CD4-positive, alpha-beta T cell (primary cell): ENCODE measurements around the gene IST1. TPM values are rescaled to one million over a fixed set of nuclear protein-coding genes. Genes with fewer than 3 reads are reported as not detected.

Source experiments
- ATAC-seq: fragments of 200-7000 bp; cut with Tn5 transposase; one replicate; pipeline ENCODE4 v1.10.0; 2022; ENCODE audit warnings: mild to moderate bottlenecking; ENCODE audit not compliant: poor library complexity
- CTCF ChIA-PET: fragments of 350-600 bp; sonication (Branson Sonifier 250); formaldehyde crosslinking; loops from one replicate; lab custom pipeline; 2021; ENCODE audit warnings: antibody characterized with exemption, inconsistent platforms; lab: Charles Lee
- POLR2A ChIA-PET: fragments of 350-600 bp; sonication (Branson Sonifier 250); formaldehyde crosslinking; loops from one replicate; lab custom pipeline; 2021; ENCODE audit warnings: antibody characterized with exemption, inconsistent platforms; lab: Charles Lee
- DNase-seq, 14 experiments: peaks; one replicate each; pipeline ENCODE4 v3.0.0-alpha.2; 2013 to 2020; ENCODE audit warnings: mixed read lengths in 2 of 14
- H3K27ac ChIP-seq, 2 donors: one replicate each; pipeline versions ENCODE4 v1.5.1 to v1.7.0; 2013; ENCODE audit warnings: low read length in 2 of 2, low read depth in 1 of 2, mild to moderate bottlenecking in 1 of 2
- H3K27me3 ChIP-seq, 2 experiments: 1 replicate in 1 of 2; 2 replicates in 1 of 2; pipeline versions ENCODE4 v1.6.1 to v1.7.0; 2013; ENCODE audit warnings: low read length in 2 of 2, control low read depth in 1 of 2, mild to moderate bottlenecking in 1 of 2, moderate library complexity in 1 of 2; ENCODE audit not compliant: insufficient read depth in 2 of 2, control insufficient read depth in 1 of 2
- H3K36me3 ChIP-seq: one replicate; pipeline ENCODE4 v1.6.1; 2013; ENCODE audit warnings: low read length, control low read depth; ENCODE audit not compliant: insufficient read depth
- H3K4me1 ChIP-seq: one replicate; pipeline ENCODE4 v1.6.1; 2013; ENCODE audit warnings: low read length, control low read depth; ENCODE audit not compliant: insufficient read depth
- H3K4me3 ChIP-seq: one replicate; pipeline ENCODE4 v1.5.1; 2013; ENCODE audit warnings: mild to moderate bottlenecking, low read length, moderate library complexity
- H3K9me3 ChIP-seq, 2 experiments: 1 replicate in 1 of 2; 2 replicates in 1 of 2; pipeline versions ENCODE4 v1.6.1 to v1.7.0; 2013; ENCODE audit warnings: low read length in 2 of 2, mild to moderate bottlenecking in 2 of 2, control low read depth in 1 of 2, moderate library complexity in 1 of 2; ENCODE audit not compliant: control insufficient read depth in 1 of 2, insufficient read depth in 1 of 2
- H3K27ac Mint-ChIP-seq: one replicate; pipeline ENCODE4 v1.8.0; 2020; ENCODE audit warnings: mixed read lengths
- H3K27me3 Mint-ChIP-seq: one replicate; pipeline ENCODE4 v1.8.0; 2021; ENCODE audit warnings: mixed read lengths
- H3K36me3 Mint-ChIP-seq: one replicate; pipeline ENCODE4 v1.8.0; 2021; ENCODE audit warnings: low read depth, mixed read lengths
- H3K4me1 Mint-ChIP-seq: one replicate; pipeline ENCODE4 v1.8.0; 2021; ENCODE audit warnings: low read depth, mixed read lengths
- H3K4me3 Mint-ChIP-seq: one replicate; pipeline ENCODE4 v1.8.0; 2020; ENCODE audit warnings: mild to moderate bottlenecking, mixed read lengths
- H3K9me3 Mint-ChIP-seq: one replicate; pipeline ENCODE4 v1.8.0; 2020; ENCODE audit warnings: mixed read lengths
- CTCF ChIP-seq: fragments of 200-600 bp; IDR thresholded peaks from one replicate; pipeline ENCODE4 v1.8.0; 2022; ENCODE audit warnings: antibody characterized with exemption, mild to moderate bottlenecking
- intact Hi-C, 2 experiments: fragments of 100-400 bp; cut with DNase I in 1 of 2; cut with micrococcal nuclease in 1 of 2; formaldehyde crosslinking; loops; one replicate each; pipeline versions ENCODE4 v1.15.1 to v1.9.0; 2023 to 2025; cut with DNase I, micrococcal nuclease
- total RNA-seq, 174 experiments: library from RNA in 2 of 174; stranded (reverse) in 2 of 174; gene quantifications; one replicate each; pipeline ENCODE4 v1.2.3 and lab custom pipeline; 2021 to 2026

Gene IST1
- total RNA-seq, 2 experiments from 2014 or later, result 411 to 412 TPM

- H3K27ac ChIP-seq, result no peak overlapping the region
- TF ChIP-seq CTCF, result no peak
- Mint-ChIP-seq H3K27me3 (no peaks in the 10 kb centered on the region), H3K9me3 (no peaks in the 10 kb centered on the region), H3K27ac (peak overlapping the region; percentile 17), H3K4me1 (peaks cover 72% of the 10 kb centered on the region), H3K4me3 (no peak overlapping the region), H3K36me3 (peaks cover 77% of the 10 kb centered on the region)
- H3K36me3 ChIP-seq, result peaks cover 58% of the 10 kb centered on the region
- no peaks in the 10 kb centered on the region for H3K27me3 ChIP-seq
- DNase-seq (no peak), ATAC-seq (no peak)
- ChIA-PET POLR2A (interaction anchor here (1.8 kb wide), 1 partner anchor 29 kb away, joined by 8 read pairs; no protein-coding TSS in a partner anchor), CTCF (no interaction called here)
- no peak overlapping the region for H3K4me3 ChIP-seq
- H3K4me1 ChIP-seq, result peaks cover 27% of the 10 kb centered on the region
- intact Hi-C loops, result no loop called here
- no peaks in the 10 kb centered on the region for H3K9me3 ChIP-seq
Observed at GRCh38 chr16:71851746-71852145, 43.6 kb upstream of the IST1 start.

- Mint-ChIP-seq H3K27me3 (no peaks in the 10 kb centered on the region), H3K27ac (no peak overlapping the region), H3K4me1 (peaks cover 71% of the 10 kb centered on the region), H3K36me3 (peaks cover 77% of the 10 kb centered on the region), H3K9me3 (no peaks in the 10 kb centered on the region), H3K4me3 (no peak overlapping the region)
- intact Hi-C loops, result no loop called here
- TF ChIP-seq CTCF, result no peak
- ChIA-PET CTCF (no interaction called here), POLR2A (interaction anchor here (0.9 to 1.8 kb wide), 2 partner anchors 10 to 29 kb away, joined by 3 to 8 read pairs; no protein-coding TSS in a partner anchor)
- no peaks in the 10 kb centered on the region for H3K27me3 ChIP-seq
- H3K36me3 ChIP-seq, result peaks cover 59% of the 10 kb centered on the region
- H3K4me3 ChIP-seq, result no peak overlapping the region
- DNase-seq (no peak), ATAC-seq (no peak)
- peaks cover 23% of the 10 kb centered on the region for H3K4me1 ChIP-seq
- H3K27ac ChIP-seq, result no peak overlapping the region
- no peaks in the 10 kb centered on the region for H3K9me3 ChIP-seq
Observed at GRCh38 chr16:71852158-71852557, 43.2 kb upstream of the IST1 start.

GRCh38 chr16:71852561-71852960 lies 42.8 kb upstream of the IST1 start:
- H3K36me3 Mint-ChIP-seq, result peaks cover 76% of the 10 kb centered on the region
- POLR2A ChIA-PET, result interaction anchor here (0.7 to 1.8 kb wide), 3 partner anchors 9 to 29 kb away, joined by 3 to 8 read pairs (median 3); no protein-coding TSS in a partner anchor
- no peaks in the 10 kb centered on the region for H3K9me3 Mint-ChIP-seq
- TF ChIP-seq CTCF, result no peak
- ATAC-seq (no peak), DNase-seq (no peak)
- H3K4me1 ChIP-seq, result peaks cover 22% of the 10 kb centered on the region
- H3K4me1 Mint-ChIP-seq, result peaks cover 71% of the 10 kb centered on the region
- CTCF ChIA-PET, result interaction anchor here (0.7 kb wide), 1 partner anchor 14 kb away, joined by 3 read pairs; no protein-coding TSS in a partner anchor
- no peak overlapping the region for H3K27ac ChIP-seq
- H3K4me3 Mint-ChIP-seq, result peak overlapping the region; percentile 4
- H3K27ac Mint-ChIP-seq, result no peak overlapping the region
- peaks cover 60% of the 10 kb centered on the region for H3K36me3 ChIP-seq
- H3K27me3 ChIP-seq, result no peaks in the 10 kb centered on the region
- no peak overlapping the region for H3K4me3 ChIP-seq
- intact Hi-C loops, result no loop called here
- H3K27me3 Mint-ChIP-seq, result no peaks in the 10 kb centered on the region
- no peaks in the 10 kb centered on the region for H3K9me3 ChIP-seq
